WTC11 (cell line): ENCODE data around the gene TMEM147.

Experiments used
- AFF4 ChIP-seq: sonication (generic); formaldehyde crosslinking; IDR thresholded peaks from 2 replicates; pipeline ENCODE4 v1.8.1; 2023; ENCODE audit warnings: mild to moderate bottlenecking, missing genetic modification reagents, borderline replicate concordance
- CTCF ChIP-seq: fragments of 200-600 bp; IDR thresholded peaks from 2 replicates; pipeline ENCODE4 v1.8.0; 2022; ENCODE audit warnings: antibody characterized with exemption
- E2F1 ChIP-seq: sonication (generic); formaldehyde crosslinking; IDR thresholded peaks from 2 replicates; pipeline ENCODE4 v1.8.0; 2022; ENCODE audit warnings: mild to moderate bottlenecking, missing genetic modification reagents
- ELF4 ChIP-seq: sonication (generic); formaldehyde crosslinking; IDR thresholded peaks from 2 replicates; pipeline ENCODE4 v1.8.1; 2022; ENCODE audit warnings: low read depth, mild to moderate bottlenecking, moderate library complexity, missing genetic modification reagents
- GABPB1 ChIP-seq: sonication (generic); formaldehyde crosslinking; IDR thresholded peaks from 2 replicates; pipeline ENCODE4 v1.8.1; 2023; ENCODE audit warnings: mild to moderate bottlenecking, missing genetic modification reagents
- HMGXB4 ChIP-seq: sonication (generic); formaldehyde crosslinking; IDR thresholded peaks from 2 replicates; pipeline ENCODE4 v1.8.1; 2023; ENCODE audit warnings: mild to moderate bottlenecking, moderate library complexity, missing genetic modification reagents
- JAZF1 ChIP-seq: fragments of 250-450 bp; sonication (Bioruptor Pico); IDR thresholded peaks from 2 replicates; pipeline ENCODE4 v1.9.0; 2021; ENCODE audit warnings: moderate library complexity, mild to moderate bottlenecking, inconsistent platforms
- KAT7 ChIP-seq: sonication (generic); formaldehyde crosslinking; IDR thresholded peaks from 2 replicates; pipeline ENCODE4 v1.8.1; 2023; ENCODE audit warnings: missing genetic modification reagents, mild to moderate bottlenecking, borderline replicate concordance
- MAX ChIP-seq: sonication (generic); formaldehyde crosslinking; IDR thresholded peaks from 2 replicates; pipeline ENCODE4 v1.8.0; 2022; ENCODE audit warnings: mild to moderate bottlenecking, missing genetic modification reagents
- RELA ChIP-seq: sonication (generic); formaldehyde crosslinking; IDR thresholded peaks from 2 replicates; pipeline ENCODE4 v1.8.1; 2022; ENCODE audit warnings: missing genetic modification reagents, mild to moderate bottlenecking, borderline replicate concordance
- SP1 ChIP-seq: sonication (generic); formaldehyde crosslinking; conservative IDR thresholded peaks from 2 replicates; pipeline ENCODE4 v1.8.1; 2022; ENCODE audit warnings: missing genetic modification reagents
- STAT6 ChIP-seq: sonication (generic); formaldehyde crosslinking; conservative IDR thresholded peaks from 2 replicates; pipeline ENCODE4 v1.8.1; 2023; ENCODE audit warnings: mild to moderate bottlenecking, low read depth, missing genetic modification reagents, moderate library complexity
- ZNF512 ChIP-seq: sonication (generic); formaldehyde crosslinking; IDR thresholded peaks from 2 replicates; pipeline ENCODE4 v1.8.1; 2022; ENCODE audit warnings: missing genetic modification reagents, borderline replicate concordance

GRCh38 chr19:35545855-35546381 is 492 bp downstream of the TMEM147 start:
- TF ChIP-seq E2F1 (CRISPR knock-in tag) (no peak), STAT6 (CRISPR knock-in tag) (no peak), CTCF (no peak), RELA (CRISPR knock-in tag) (no peak), ELF4 (CRISPR knock-in tag) (no peak), KAT7 (no peak), SP1 (CRISPR knock-in tag) (no peak), ZNF512 (CRISPR knock-in tag) (no peak), AFF4 (CRISPR knock-in tag) (no peak), JAZF1 (CRISPR knock-in tag) (no peak), HMGXB4 (CRISPR knock-in tag) (no peak), MAX (CRISPR knock-in tag) (0 out of 2 replicates have a peak, but pooled peaks have one; percentile 2), GABPB1 (CRISPR knock-in tag) (no peak)
